Amygdala (tissue), 56 donors: ENCODE results near the gene RSPH10B2.
"Not testable (repeated sequence)": the region's sequence is repeated elsewhere in the genome, so short reads cannot be mapped to it uniquely, and the experiment has no call there.

Experiments used
- DNase-seq, 56 donors: peaks; one replicate each; lab custom pipeline; 2025; lab: John Stamatoyannopoulos, UW

The RSPH10B2 gene

DNA sequence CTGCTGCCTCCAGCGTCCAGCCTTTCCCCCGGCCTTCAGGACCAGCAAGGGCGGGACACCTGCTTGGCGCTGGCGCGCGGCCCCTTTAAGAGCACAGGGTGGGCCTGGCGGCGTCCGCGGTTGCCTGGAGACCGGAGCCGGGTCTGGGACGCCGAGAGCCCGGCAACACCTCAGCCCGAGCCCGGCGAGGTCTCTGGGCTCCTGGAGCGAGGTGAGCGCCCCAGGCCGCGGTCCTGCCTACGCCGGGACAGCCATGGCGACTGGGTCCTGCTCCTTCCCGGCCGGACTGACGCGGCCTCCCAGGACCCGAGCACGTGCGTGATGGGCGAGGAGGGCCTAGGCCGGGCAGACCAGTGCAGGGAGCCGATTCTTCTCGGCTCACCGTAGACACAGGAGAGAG lies at the start of gene RSPH10B2:
Gene RSPH10B2, plus strand, starts transcription at position 140 of the 400 bp plus-strand sequence. CDS start 3,575 bp downstream, outside the sequence.
- DNase-seq, result not testable (repeated sequence)

DNA sequence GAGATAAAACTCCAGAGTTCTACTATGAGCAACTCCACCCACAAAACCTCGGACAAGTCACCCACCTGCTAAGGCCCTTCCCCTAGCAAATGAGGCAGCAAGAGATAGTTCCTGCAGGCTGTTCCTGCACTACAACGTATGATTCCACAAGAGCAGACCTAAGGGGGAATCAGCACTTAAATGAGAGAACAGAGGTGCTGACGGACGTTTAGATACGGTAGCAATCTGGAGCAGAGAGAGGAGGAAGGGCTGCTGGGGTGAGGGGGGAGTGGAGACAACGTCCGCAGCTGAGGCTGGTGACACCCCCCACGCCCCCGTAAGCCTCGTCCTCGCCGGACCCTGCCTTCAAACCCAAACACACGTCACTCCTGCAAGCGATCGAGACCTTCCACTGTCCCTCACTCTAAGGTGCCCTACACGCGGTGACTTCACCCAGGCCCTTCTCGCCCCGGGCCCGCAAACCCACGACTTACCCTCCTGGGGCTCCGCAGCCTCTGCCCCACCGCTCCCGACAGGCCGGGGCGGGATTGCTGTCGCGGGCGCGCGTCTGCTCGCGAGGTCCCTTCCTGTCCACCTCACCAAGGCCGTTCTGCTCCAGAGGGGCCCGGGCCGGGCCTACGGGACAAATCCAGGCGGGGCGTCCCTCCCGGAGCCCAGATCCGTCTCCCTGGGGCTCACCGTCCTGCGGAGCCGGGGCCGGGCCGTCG lies 47.8 kb upstream of the RSPH10B2 start:
- DNase-seq, result peak in 6 of 56 donors; percentile 6 to 50 (median 30)

- peak; percentile 61 to 96 (median 88) for DNase-seq
Observed at GRCh38 chr7:6706666-6707407, 47.1 kb upstream of the RSPH10B2 start, which contains the start of gene ZNF12. ZNF12 (minus strand) TSS chr7:6706947; CDS start chr7:6705173, 1,774 bp downstream.

- no peak for DNase-seq
Observed at GRCh38 chr7:6708304-6708703, 45.6 kb upstream of the RSPH10B2 start.

DNA sequence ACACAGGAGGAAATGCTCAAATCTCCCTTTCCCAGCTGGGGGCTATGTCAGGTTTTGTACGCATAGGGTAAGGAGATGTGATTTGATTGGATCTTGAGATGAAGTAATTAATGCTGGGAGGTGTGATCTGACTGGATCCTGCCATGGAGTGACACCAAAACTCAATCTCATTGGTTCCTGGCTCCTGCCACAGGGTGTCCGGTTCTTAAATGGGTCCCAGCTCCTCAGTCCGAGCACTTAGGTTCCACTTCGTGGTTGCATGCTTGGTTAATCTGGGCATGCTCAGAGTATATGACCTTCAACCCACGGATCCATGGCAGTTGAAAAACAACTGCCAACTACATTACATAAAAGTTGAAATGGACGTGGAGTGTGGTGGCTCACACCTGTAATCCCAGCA lies 44.1 kb upstream of the RSPH10B2 start:
- no peak for DNase-seq

DNA sequence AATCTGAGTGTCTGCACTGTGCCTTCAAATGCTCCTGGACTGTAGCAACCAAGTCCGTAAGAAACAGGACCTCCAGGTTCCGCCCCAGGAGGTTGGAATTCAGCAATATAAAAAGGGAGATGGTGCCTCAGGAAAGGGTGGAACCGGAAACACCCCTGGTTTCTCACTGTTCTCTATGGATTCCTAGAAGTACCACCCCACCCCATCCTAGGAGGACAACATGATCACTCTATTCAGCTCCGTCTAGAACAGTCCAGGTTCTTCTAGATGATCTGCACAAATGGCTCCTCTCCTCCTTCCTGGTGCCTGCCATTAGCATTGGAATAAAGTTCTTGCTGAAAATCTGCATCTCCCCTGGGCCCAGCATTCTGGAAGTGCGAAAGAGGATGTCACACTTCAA lies 39.5 kb upstream of the RSPH10B2 start:
- no peak for DNase-seq

DNA sequence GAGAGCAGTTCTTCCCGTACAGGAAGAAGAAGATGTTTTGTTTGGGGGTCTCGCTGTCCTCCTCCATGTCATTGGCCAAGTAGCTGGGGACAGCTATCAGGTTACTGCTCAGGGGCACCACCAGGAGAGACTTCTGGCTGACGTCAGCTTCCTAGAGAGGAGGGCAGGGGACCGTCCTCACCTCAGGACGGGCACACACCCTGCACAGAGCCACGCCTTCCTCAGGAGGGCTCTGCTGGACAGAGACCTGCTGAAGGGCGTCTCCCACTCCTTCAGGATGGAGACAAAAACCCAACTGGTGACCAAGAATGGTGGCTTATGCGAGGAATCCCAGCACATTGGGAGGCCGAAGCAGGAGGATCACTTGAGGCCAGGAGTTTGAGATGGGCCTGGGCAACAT lies 38.0 kb upstream of the RSPH10B2 start:
- not testable (repeated sequence) for DNase-seq

DNA sequence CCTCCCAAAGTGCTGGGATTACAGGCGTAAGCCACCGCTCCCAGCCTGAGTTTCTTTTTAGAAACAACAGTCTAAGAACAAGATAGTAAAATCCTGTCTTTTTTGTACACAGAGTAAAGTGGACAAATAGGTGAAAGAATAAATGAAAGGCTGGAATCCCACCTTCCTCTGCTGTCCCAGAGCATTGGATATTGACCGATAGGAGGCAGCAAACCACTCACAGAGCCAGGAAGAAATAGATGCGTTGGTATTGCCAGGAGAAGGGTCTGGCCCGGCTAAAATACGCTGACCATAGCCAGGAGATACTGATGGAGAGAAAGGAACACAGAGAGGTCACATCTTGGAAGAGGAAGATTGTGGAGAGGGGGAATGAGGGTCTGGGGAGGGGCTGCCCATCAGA lies 35.8 kb upstream of the RSPH10B2 start:
- DNase-seq, result no peak

DNA sequence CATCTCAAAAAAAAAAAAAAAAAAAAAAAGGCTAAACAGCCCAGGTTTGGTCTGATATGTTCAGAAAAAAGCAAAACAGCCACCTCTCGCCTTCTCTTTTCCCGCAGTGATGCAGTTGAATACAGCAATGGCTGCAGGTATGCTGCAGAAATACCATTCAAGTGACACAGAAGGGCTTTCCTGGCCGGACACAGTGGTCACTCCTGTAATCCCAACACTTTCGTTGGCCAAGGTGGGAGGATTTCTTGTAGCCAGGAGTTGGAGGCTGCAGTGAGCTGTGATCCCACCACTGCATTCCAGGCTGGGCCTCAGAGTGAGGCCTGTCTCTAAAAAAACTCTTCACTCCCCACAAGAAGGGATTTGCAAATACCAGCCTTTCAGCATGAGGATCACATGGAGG lies 29.6 kb upstream of the RSPH10B2 start:
- not testable (repeated sequence) for DNase-seq

- peak in 3 of 56 donors; percentile 5 to 12 (median 7) for DNase-seq
Observed at GRCh38 chr7:6725003-6725402, 28.9 kb upstream of the RSPH10B2 start.

DNA sequence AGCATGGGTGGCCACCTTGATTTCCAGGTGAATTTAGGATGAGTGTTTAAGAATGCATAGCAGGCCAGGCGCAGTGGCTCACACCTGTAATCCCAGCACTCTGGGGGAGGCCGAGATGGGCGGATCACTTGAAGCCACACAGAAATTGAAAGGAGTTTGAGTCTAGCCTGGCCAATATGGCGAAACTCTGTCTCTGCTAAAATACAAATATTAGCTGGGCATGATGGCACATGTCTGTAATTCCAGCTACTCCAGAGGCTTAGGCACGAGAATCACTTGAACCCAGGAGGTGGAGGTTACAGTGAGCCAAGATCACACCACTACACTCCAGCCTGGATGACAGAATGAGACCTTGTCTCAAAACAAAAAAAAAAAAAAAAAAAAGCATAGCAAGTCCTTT lies 27.6 kb upstream of the RSPH10B2 start:
- DNase-seq, result not testable (repeated sequence)

GRCh38 chr7:6727663-6728062 lies 26.2 kb upstream of the RSPH10B2 start:
- DNase-seq, result no peak

DNA sequence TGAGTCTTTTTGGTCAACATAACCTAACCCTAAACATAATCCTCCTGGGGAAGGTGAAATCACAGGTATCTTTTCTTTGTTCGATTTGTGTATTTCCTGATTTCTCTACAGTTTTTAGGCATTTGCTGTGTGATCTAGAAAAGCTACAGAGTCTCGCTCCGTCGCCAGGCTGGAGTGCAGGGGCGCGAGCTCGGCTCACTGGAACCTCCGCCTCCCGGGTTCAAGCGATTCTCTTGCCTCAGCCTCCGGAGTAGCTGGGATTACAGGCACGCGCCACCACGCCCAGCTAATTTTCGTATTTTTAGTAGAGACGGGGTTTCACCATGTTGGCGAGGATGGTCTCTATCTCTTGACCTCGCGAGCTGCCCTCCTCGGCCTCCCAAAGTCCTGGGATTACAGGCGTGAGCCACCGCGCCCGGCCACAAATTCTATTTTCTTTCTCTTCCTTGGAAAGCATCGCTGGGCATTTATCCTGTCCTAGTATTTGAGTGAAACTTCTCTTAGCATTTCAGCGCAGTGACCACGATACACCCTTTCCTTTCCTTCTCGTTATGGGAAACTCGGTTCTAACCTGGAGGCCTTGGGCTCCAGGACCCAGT lies 24.9 kb upstream of the RSPH10B2 start:
- not testable (repeated sequence) for DNase-seq

- peak; percentile 73 to 97 (median 91) for DNase-seq
Observed at GRCh38 chr7:6729492-6730342, 24.2 kb upstream of the RSPH10B2 start.

GRCh38 chr7:6730343-6730633 lies 23.6 kb upstream of the RSPH10B2 start:
- DNase-seq, result no peak

- not testable (repeated sequence) for DNase-seq
Observed at GRCh38 chr7:6738415-6738814, 15.5 kb upstream of the RSPH10B2 start.

DNA sequence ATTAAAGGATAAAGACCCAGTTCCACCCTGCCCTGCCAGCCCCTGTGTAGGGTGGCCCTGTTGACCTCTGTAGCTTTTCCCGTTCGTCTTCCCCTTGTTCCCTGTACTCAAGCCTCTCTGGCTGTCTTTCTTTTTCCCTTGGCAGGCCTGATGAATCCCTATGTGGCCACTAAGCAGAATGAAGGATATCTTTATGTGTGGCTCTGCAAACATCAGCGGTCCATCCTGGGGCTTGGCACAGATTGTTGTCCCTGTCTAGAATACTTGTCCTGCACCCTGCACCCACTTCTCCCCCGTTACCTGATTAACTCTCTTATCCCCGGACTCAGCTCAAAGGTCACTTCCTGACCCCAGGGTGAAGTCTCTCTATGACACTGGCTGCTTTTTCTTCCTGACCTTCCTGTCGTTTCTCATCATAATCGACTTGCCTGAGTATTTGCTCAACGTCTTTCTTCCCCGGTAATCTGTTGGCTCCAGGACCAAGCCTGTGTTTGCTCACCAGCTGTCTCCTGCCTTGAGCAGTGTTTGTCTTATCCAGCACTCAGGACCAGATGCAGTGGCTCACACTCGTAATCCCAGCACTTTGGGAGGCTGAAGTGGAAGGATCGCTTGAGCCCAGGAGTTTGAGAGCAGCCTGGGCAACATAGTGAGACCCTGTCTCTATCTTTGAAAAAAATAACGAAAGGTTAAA lies 9.3 kb upstream of the RSPH10B2 start:
- not testable (repeated sequence) for DNase-seq

DNA sequence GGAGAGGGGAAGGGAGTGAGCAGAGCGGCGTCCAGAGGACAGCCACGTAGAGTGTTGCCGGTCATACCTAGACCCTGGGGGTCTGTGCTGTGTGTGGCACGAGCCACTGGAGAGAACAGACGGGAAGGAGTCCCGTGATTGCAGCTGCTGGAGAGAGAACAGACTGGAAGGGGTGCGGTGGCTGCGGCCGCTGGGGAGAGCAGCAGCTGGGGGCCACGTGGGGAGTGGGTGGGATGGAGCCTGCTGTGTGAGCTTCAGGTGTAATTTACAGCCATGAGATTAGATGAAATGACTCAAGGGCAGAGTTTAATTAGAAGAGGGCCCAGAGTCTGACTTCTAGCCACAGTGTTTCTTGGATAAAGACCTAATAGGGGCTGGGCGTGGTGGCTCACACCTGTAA lies 4.6 kb upstream of the RSPH10B2 start:
- DNase-seq, result not testable (repeated sequence)

DNA sequence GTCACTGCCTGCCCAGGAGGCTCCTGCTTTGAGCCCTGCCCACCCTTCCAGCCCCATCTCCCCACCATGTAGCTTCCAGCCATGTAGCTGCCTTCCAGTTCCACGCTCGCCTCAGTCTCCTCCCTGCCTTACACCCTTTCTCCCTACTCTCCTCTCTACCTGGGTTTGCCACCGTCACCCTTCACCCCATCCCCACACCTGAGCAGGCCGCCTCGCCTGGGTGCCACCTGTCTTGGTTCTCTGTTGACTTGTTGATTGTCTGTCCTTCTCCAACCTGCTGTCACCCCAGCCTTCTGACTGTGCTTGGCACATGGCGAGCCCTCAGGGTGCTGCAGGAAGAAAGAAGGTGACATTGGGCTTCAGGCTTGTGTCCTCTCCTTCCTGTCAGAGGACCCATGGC lies 3.7 kb upstream of the RSPH10B2 start:
- DNase-seq, result not testable (repeated sequence)

DNA sequence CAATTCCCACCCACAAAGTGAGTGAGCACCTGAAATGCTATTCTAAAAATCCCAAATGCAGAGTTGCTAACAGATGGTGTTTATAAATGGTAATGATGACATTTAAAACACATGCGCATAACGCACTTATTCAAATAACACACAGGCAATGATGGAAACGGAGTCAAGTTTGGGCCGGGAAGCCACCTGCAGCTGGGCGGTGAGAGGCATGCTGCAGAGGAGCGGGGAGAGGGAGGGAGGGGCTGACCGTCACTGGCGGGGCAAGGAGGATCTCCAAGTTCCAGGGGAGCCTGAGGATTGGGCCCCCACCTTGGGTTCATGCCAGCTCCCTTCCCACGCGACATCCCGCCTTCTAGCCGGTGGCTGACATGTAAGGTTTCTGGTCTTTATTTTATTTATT lies 7.3 kb downstream of the RSPH10B2 start:
- not testable (repeated sequence) for DNase-seq
